Effector CD8-positive, alpha-beta T cell (primary cell): ENCODE data around the gene RAD51B.

ENCODE experiments used
- DNase-seq: peaks from one replicate; lab custom pipeline; 2025; lab: John Stamatoyannopoulos, UW

RAD51B gene

DNA sequence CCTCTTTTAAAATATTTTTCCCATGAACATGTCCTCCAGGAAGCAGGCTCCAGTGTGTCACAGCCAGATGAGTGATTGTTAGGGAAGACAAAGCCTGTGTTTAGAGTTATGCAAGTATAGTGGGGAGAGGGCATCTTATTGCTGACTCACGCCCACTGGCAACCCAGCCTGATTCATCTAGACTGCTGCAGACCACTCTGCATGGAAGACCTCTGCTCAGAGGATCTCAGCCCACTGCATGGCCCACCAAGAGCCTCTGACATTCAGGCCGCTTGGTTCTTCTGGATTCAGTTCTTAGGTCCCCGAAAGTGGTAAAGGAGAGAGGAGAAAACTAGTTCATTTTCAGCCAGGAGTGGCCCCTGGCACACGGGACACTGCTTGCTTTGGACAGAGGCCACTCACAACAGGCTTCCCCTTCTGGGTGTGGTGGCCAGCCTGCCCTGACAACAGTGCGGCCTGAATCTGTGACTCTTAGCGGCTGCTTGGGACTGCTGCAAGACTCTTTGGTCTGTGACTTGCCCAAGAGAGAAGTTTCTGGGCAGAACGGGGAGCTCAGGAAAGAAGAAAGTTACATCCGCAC, 707.0 kb downstream of the RAD51B start:
- DNase-seq, result no peak

DNA sequence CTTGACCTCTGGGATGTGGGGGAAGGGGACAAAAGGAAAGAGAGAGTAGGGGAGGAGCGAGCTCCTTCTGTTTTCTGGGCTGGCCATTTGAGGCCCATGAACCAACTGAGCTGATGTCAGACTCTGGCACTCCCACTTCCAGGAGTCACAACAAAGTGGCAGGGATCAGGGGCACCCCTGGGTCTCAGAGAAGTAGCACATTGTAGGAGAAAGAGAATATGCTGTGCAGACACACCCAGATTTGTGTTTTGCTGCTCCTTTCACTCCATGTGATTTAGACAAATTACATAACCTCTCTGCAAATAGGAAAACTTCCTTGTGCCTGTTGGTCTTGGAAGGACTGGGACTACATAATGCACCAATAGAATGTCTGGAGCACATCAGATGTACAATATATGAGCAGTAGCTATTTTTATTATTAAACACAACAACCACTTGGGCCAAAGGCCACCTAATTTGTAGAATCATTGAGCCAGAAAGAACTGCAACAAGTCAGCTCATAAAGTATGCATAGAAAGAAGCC, 707.8 kb downstream of the RAD51B start:
- DNase-seq, result no peak

GRCh38 chr14:68528040-68528687, 708.6 kb downstream of the RAD51B start:
- no peak for DNase-seq

- DNase-seq, result no peak
Measured at GRCh38 chr14:68530443-68530842, 710.9 kb downstream of the RAD51B start.

DNA sequence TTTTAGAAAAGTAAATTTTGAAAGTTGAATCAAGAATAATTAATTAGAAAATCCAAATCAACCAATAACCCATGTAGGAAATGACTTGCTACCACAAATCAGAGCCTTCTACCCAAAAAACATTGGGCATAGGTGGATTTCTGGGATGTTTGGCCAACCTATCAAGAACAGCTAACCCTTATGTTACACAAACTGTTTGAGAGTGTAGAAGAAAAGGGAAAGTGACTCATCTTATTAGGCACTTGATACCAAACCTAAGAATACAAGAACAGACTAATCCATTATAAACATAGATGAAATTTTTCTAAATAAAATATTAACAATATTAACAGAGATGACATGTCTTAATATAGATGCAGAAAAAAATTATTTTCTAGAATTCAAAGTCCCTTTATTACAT, 712.9 kb downstream of the RAD51B start:
- no peak for DNase-seq

DNA sequence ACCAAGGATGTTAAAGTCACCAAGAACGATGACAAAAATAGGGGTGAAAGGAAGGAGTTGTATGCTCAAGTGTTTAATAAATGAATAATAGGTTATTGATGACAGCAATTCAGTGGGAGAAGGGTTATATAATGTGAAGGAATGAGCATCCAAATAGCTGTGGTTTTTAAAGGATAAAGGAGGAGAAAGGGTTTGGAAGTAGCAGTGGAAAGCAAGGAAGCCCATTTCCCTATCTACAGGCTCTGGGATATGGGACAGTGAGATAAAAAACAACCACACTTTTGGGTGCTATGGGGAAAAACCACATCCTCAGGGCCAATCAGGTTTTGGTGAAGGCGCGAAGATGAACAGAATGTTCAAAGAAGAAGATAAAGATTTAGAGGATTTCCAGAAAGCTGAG, 714.7 kb downstream of the RAD51B start:
- no peak for DNase-seq

DNA sequence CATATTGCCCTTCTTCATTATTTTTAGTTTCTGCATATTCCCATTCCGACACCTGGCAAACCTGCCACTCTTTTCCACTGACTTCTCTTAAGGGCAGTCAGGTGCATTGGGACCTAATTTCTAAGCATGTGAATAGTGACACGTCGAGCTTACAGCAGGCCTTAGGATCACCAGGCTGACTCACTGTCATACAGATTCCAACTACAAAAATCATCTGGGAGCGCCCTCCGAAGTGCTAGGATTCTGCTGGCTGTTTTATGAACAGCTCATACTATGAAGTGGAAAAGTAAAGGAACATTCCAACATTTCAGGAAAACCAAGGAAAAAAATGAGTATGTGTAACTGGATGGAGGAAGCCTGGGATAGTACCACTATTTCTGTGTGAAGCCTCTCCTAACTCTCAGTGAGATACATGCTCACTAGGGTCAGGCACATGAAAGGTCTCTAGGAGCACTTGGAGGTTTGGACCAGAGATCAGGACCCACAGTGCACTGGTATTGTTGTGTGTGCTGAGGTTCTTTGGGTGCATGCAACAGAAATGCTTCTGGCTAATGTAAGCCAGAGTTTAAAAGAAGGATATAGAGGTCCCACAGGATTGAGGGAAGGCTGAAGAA, 715.9 kb downstream of the RAD51B start:
- no peak for DNase-seq

GRCh38 chr14:68536018-68536410, 716.4 kb downstream of the RAD51B start:
- DNase-seq, result no peak

DNA sequence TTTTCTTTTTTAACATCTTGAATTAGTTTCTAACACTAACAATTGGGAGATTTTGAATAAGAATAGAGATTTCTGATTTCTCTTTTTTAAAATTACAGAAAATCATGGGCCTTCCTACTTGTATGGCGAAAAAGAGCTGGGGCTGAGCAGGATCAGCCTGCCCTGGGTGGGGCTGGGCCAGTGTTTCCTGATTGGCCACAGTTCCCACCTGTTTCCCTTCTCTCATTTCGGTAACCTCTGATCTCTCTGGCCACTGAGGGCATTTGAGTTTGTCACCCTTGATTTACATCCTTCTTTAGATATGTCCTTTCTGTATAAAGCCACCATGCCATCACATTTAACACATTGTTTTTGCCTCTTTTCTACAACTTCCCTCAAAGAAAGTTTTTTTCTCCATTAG, 719.1 kb downstream of the RAD51B start:
- no peak for DNase-seq

GRCh38 chr14:68539241-68539737, 719.7 kb downstream of the RAD51B start:
- no peak for DNase-seq

DNA sequence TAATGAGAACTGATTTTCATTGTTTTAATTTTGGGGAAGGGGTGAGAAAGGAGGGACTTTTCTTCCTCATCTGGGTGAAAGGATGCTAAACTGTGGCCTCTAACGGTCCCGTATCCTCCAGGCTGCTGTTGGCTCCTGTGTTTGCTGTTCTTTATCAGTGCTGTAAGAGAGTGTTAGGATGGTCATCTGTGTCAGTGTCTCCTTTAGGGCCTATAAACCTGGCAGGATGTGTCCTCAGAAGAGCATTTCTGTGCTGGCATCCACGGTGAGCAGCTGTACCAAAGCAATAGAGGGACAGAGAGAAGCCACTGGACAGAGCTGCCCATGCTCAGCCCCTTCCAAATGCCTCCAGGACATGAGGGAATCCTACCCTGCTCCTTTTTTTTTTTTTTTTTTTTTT, 720.2 kb downstream of the RAD51B start:
- DNase-seq, result no peak

DNA sequence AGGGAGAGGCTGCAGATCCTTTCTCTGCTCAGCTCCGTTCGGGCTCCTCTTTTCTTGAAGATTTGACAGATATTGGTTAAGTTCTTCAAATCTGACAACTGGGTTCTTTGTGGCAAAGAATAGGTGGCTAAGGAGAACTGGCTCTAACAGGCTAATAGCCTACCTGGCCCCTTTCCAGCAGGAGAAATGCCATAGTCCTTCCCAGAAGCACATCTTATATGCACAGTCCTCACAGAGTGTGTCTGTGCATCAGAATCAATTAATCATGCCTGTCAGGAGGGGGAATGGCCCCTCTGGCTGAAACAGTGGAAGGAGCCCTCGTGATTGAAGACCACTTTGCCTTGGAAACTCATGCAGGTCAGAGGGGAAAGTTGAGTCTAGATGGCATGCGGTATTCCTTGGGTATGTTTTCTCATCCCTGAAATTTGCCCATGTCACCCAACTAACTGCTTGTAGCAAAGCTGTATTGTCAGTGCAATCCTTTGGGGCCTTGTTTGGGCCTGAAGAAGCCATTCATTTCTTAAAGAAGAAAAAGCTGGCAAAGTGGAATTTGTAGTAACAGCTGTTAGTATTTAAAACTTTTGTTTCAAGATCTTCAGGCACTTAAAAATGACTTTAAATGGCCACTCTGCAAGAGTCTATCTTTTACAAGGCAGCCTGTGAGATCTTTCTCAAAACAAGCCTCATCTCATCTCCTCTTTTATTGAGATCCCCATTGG, 721.8 kb downstream of the RAD51B start:
- DNase-seq, result no peak

DNA sequence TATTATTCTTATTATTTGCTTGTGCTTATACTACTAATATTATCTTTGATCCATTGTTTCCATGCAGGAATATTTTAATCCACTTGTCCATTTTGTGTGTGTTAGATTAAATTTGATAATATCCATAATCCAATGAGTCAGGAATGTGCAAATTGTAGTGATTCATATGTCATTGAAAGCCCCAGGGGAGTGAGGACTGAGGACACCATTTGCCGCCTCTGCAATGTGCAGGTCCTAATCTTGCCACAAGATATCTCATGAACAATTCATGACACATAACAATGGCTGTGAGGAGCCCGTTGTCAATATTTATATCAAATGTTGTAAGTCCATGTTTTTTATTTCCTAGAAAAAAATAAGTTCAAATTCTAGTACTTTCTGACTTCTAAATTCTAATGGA, 722.8 kb downstream of the RAD51B start:
- no peak for DNase-seq

DNA sequence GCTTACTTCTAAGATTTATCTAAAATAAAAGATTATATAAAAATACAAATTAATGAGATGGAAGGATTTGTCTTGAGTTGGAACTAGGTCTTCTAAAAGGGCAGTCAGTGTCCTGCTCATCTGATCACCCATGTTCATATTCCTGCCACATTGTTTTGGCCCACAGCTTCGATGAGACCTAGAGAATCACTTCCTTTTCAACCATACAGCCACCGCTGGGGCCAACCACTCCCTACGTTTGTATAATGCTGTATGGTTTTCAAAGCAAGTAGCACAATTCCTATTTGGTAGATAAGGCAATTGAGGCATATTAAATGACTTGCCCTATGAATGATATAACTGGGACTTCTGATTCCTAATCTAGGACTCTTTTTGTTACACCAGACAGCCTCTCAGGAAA, 723.9 kb downstream of the RAD51B start:
- DNase-seq, result no peak

- no peak for DNase-seq
Measured at GRCh38 chr14:68544081-68544892, 724.7 kb downstream of the RAD51B start.

DNA sequence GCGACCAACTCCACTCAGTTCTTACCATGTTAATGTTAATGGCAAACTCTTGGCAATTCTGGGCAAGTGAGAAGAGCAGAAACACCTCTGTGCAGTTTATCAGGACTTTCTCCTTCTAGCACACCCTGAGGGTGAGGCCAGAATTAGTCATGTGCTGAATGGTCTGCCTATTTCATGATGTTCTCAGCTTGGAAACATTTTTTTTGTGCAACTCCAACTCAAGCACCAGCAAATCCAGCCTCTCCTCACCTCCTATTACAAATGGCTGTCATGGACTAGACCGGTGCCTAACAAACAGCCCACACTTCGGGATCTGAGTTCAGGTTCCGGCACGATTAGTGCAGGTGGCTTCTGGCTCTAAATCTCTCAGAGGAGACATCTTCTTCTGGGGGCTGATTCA, 727.3 kb downstream of the RAD51B start:
- no peak for DNase-seq

GRCh38 chr14:68547305-68548193, 728.0 kb downstream of the RAD51B start:
- DNase-seq, result no peak

DNA sequence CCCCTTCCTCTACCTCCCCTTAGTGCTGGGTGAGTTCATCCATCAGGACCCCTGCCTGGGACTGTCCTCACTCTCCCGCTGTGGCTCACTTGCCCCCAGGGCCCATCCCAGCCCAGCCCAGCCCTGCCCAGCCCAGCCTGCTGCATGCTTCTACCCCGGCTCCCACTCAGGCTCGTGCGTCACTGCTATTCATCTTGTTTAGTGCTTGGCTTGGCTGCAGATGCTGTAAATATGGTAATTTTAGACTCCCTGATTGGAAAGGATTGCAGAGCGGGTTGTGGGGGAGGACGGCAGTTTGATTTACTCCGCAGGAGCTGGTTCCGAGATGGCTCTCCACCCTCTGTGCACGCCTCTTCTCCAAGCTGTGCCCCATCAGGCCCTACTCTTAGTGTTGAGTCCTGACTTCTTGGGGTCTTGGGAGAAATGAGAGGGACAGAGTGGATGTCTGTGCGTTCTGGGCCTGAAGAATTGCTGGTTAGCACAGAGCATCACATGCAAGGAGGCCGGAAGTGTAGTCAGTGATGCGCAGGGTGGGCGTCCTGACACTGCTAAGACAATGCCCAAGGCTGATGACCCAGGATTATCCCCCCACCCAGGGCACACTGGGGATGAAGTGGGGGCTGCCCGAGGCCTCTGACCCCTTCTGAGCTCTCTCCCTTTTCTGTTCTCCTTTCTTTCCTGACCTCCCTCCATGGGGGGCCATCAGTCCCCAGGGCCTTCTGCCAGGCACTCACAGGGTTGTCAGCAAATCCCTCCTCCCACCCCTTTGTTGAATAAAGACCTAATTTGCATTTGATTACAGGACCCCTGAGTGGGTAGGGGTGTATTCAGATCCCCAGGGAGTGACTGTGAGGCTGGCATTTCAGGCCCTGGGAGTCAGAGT, 728.9 kb downstream of the RAD51B start:
- no peak for DNase-seq

DNA sequence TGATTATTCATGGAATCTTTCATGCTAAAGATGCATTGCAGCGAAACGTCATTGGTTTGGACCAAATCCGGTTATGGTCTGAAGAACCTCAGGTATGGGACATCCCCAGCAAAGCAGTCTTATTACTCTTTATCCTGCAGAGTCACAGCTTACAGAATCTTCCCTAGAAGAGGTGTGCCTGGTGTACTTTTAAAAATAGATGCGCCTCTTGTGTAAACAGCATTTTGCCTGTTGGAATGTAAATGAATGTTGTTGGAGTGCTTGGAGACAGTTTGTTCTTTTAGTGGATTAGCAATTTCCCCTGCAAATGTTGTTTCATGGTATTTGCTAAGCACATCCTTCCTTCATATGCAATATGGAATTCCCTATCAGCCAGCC, 730.7 kb downstream of the RAD51B start:
- DNase-seq, result no peak
